ENCODE data around the gene AIRE.
"Not testable (repeated sequence)": the region's sequence is repeated elsewhere in the genome, so short reads cannot be mapped to it uniquely, and the experiment has no call there.

The AIRE gene

DNA sequence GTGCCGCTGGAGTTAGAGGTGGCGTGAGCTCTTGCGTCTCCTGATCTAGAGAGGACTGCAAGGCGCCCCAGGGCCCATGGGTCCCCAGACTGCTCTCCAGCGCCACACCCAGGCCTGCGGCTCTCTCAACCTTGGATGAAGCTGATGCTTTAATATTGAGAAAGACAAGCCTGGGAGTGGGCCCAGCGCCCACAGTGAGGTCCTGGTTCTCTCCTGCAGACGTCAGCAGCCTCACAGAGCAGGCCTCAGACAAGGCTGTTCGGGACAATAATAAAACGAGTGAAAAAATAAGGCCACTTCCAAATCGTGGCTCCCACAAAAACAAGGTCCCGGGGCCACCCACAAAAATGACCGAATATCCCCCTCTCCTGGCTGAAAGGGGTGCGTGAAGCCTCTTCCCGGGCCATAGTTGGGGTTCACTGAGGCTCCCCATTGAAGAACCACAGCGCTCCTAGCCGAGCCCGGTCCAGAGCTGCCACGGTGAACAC lies 18.0 kb upstream of the AIRE start:
- peak; percentile 53 for DNase-seq

DNA sequence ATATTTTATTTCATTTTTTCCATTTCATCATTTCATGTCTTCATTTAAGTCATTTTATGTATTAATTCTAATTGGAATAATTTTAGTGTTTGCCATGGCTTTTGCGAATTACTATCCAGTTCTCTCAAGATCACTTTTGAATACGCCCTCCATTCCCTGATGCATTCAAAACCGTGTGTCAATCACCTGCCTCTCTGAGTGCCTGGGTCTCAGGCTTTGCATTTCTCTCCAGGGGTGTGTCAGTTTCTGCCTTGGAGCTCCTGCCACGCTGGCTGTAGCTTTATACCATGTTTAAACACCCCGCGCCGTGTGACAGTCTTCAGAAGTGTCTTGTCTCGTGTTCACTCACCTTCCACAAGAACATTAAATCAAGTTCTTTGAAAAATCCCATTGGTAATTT lies 16.6 kb upstream of the AIRE start:
- DNase-seq, result no peak

DNA sequence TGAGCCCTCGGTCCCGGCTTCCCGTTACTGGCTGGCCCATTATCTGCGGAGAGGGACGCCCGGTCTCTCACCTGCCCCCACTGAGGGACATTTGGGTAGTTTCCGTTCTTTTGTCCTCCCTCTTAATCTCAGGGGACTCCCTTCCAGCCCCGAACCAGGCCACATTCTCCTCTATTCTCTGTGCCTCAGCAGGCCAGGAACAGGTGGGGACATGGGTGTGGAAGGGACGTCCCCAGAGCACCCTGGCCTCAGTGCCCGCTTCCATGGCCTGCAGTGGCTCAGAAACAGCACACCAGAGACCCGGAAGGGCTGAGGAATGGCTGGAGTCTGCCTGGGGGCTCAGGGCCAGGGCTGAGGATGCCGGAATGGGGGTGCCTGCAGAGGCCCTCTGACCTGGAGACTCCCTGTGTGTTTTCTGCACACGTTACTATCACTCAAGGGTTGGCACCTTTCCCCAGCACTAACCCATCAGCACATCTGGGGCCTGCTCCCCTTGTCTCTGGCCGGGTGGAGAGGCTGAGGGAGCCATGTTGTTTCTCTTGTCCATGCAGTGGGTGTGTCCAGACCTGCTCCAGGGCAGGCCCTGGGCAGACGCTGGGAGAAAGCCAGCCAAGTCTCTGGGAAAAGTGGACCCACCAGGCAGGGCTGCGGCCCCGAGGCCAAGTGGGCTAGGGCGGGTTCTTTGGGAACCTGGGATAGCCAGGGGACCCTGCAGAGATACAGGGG lies 14.0 kb upstream of the AIRE start:
- no peak for DNase-seq

DNA sequence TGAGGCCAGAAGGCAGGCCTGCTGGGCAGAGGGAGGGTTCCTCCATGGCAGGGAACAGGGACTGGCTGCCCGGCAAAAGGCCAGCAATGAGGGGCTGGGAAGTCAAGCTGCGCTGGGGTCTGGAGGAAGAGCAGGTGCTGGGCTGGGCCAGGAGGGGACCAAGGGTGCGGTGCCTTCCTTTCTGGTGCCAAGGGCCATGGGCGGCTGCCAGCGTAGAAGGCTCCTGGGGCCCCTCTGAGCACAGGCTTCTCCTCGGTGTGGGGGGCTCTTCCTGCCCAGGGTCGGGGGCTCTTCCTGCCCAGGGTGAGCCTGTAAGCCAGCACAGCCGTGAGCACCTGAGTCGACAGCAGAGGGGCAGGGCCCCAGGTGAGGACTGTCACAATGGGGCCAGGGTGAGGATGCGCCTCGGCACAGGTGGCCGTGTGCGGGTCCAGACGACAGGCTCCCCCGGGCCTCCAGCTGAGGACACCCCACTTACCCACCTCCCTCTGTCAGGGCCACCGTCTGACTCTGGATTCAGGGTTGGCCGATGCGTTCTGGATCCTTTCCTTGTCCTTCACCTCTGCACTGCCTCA lies 13.3 kb upstream of the AIRE start:
- no peak for DNase-seq

DNA sequence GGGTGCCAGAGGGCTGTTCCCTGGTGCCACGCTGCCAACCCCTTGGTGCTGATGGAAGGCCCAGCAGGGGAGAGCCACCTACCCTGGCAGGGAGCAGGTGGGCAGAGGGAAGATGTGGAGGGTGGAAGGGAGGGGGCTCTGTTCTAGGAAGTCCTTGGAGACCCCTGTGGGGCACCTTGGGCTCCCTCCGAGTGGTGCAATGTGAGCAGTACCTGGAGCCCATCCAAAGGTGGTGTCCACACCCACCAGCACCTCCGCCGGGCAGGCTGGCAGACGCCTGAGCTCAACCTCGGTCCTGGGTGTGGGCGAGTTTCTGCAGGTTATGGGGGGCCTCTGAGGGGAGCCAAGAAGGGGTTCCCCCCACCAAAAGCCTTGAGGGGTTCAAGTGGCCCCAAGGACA lies 12.6 kb upstream of the AIRE start:
- DNase-seq, result no peak

DNA sequence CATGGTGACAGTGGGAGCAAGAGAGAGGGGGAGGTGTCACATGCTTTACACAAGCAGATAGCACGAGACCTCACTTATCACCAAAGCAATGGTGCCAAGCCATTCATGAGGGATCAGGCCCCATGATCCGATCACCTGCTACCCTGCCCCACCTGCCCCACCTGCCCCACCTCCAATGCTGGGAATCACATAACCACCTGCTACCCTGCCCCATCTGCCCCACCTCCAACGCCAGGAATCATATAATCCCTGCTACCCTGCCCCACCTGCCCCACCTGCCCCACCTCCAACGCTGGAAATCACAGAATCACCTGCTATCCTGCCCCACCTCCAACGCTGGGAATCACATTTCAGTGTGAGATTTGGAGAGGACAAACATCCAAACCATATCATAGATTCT lies 10.6 kb upstream of the AIRE start:
- no peak for DNase-seq

DNA sequence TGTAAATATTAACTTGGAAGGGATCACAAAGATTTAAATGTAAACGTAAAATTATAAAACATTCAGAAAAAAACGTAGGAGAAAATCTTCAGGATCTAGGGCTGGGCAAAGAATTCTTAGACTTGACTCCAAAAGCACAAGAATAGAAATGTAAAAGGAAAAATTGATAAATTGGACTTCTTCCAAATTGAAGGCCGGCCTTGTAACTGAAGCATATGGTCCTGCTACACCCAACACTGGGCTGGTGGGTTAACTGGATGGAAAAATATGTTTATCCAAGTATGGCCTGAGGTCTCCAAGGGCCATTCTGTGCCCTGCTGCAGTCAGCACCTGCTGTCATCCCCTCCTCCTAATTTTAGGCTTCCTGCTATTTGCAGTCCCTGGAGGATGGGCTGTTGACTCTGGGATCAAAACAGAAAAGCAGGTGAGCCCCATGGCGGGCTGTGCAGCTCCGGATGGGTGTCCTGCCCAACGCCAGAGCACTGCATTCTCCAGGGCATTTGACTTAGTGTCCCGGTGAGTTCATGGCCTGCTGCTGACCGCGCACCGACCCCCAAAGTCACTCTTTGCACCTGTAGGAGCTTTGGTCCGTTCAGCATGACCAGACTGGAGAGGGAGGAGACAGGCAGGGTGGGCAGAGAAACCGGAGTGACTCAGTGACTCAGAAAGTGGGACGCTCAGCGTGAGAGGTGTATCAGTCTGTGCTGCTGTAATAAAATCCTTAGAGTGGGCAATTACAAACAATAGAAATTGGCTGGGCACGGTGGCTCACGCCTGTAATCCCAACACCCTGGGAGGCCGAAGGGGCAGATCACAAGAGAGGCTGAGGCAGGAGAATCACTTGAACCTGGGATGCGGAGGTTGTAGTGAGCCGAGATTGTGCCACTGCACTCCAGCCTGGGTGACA lies 6.1 kb upstream of the AIRE start:
- no peak for DNase-seq

DNA sequence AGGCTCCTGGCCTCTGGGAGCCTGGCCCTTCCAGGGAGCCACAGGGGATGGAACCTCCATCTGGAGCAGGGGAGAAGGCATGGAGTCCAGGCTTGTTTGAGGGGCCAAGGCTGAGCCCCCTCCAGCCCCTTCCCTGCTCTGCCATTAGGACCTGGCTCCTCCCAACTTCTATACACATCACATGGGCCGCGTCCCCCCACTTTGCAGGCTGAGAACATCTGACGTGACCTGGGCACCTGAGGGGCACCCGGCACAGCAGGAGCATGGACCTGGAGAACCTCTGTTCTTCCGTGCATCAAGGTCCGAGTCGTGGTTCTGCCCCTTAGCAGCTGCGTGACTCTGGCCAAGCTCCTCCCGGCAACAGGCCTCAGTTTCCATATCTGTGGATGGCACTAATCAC lies 3.9 kb upstream of the AIRE start:
- no peak for DNase-seq

DNA sequence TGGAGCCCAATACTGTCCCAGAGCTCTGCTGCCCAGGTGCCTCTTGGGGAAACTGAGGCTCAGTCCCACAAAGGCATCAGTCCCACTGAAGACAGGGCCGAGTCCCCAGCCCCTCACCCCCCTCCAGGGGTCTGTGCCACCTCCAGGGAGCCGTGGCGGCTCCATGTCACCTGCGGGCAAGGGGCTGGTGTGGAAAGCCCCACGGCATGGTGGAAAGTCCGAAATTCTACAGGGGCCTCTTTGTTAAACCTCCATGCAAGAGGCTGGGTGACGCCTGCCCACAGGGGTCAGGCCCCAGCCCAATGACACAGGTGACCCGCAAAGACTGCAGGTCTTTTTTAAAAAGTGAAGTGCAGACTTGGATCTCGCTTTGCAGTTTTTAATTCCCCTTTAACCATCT lies 3.3 kb upstream of the AIRE start:
- no peak for DNase-seq

DNA sequence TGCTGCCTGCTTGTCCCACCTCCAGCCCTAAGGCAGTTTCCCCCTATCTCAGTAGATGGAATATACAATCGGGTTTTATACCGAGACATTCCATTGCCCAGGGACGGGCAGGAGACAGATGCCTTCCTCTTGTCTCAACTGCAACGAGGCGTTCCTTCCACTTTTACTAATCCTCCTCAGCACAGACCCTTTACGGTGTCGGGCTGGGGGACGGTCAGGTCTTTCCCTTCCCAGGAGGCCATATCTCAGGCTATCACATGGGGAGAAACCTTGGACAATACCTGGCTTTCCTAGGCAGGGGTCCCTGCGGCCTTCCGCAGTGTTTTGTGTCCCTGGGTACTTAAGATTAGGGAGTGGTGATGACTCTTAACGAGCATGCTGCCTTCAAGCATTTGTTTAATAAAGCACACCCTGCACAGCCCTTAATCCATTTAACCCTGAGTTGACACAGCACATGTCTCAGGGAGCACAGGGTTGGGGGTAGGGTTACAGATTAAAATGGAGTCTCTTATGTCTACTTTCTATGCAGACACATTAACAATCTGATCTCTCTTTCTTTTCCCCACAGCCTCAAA lies 2.4 kb upstream of the AIRE start:
- not testable (repeated sequence) for DNase-seq

DNA sequence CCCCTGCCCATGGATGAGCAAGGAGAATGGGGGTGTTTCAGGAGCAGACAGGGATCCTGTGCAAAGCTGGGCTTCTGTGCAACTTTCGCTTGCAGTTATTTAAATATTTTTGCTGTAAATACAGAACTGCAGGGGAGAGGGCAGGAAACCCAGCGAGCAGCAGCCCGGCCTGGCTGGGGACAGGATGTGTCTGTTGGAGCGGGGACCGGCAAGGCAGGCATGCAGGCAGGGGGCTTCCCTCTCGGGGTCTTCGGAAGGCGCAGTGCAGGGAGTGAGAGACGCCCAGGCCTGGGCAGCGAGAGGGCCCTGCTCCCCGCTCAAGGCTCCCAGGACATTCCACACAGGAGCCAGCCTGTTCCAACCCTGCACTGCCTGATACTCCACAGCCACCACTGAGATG lies 1.7 kb upstream of the AIRE start:
- DNase-seq, result no peak

DNA sequence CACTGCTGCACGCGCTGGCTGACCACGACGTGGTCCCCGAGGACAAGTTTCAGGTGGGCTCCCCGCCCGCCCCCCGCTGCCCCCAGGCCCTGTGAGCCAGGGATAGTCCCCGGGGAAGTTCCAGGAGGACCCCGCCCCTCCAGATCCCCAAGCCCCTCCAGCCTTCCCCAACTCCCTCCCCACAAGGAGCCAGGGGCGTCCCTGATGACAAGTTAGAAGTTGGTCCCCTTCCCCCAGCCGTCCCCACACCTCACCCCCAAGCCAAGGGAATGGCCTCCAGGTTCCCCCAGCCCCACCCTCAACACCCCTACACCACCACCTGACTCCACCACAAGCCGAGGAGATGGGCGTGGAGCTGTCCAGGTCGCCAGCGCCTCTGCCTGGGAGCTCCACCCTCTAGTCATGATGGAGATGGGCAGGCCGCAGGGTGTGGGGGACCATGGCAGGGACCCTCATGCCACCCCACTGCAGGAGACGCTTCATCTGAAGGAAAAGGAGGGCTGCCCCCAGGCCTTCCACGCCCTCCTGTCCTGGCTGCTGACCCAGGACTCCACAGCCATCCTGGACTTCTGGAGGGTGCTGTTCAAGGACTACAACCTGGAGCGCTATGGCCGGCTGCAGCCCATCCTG lies 525 bp downstream of the AIRE start:
- no peak for DNase-seq

DNA sequence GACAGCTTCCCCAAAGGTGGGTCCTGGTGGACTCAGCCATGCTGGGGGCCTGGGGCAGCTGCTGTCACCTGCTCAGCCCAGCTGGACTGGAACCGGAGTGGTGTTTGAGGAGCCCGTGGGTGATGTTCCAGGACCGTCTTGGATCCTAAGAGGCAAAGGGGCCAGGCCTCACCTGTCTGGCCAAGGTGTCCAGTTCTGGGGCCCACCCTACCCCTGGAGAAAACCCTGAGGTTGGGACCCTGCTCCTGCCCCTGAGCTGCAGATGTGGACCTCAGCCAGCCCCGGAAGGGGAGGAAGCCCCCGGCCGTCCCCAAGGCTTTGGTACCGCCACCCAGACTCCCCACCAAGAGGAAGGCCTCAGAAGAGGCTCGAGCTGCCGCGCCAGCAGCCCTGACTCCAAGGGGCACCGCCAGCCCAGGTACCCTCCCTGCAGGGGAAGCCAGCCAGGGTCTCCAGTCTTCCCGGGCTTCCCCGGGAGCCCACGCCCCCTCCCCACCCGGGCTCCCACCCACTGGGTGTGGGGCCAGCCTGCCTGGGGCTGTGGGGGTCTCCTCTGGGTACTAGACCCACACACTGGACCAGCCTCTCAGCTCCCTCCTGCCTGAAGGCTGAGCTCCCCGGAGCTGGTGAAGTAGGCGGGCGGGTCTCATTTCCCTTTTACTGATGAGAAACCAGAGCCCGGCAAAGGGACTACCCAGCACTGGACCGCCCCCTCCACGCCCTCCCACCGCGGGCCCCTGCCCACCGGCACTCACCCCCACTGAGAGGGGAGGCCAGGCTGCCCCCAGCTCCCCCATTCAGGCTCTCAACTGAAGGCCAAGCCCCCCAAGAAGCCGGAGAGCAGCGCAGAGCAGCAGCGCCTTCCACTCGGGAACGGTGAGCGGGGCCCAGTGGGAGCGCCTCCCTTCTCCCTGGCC lies 1.3 kb downstream of the AIRE start:
- no peak for DNase-seq

DNA sequence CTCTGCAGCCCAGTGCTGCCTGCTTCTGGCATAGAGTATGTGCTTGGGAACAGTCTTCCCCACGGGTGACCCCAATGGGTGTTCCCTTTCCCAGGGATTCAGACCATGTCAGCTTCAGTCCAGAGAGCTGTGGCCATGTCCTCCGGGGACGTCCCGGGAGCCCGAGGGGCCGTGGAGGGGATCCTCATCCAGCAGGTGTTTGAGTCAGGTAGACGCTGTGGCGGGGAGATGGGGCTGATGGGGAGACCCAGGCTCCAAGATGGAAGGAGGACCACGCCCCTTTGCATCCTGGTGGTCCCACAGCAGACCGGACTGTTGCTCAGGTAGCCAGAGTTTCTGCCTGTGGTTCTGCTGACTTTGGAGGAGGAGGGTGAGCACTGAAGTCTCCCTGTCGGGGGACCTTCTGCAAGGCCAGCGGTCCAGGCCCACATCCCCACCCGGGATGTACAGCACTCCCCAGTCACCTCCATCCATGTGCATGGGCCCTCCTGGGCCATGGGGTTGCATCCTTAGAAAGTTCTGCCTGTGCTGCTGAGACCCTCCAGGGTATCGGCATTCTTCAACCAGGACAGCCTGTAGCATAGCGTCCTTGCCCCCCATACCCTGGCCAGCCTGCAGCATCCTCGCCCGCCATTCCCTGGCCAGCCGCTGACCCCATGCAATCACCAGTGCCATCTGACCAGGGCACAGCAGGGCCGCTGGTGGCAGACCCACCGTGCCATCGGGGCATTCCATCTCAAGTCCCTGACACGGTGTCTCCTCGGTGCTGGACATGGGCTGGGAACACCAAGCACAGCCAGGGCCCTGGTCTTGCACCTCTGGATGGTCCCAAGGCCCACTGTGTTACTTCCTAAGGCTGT lies 2.8 kb downstream of the AIRE start:
- DNase-seq, result no peak

DNA sequence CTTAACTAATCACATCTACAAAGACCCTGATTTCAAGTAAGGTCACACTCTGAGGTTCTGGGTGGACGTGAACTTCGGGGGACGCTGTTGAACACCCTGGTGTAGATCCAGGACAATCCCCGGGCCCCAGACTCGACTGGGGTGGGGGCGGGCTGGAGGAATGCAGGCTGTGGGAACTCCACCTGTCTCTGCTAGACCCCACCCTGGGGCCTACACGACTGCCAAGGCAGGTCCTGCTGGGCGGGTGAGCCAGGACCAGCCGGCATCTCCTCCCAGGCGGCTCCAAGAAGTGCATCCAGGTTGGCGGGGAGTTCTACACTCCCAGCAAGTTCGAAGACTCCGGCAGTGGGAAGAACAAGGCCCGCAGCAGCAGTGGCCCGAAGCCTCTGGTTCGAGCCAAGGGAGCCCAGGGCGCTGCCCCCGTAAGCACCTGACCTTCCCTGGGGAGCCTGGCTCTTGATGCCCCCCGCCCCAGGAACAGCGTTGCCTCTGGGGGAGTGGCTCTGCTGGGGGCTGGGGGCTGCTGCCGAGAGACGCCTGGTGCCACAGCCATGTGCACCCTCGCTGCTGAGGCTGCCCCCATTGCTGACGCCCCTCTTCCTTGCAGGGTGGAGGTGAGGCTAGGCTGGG lies 3.8 kb downstream of the AIRE start:
- no peak for DNase-seq

DNA sequence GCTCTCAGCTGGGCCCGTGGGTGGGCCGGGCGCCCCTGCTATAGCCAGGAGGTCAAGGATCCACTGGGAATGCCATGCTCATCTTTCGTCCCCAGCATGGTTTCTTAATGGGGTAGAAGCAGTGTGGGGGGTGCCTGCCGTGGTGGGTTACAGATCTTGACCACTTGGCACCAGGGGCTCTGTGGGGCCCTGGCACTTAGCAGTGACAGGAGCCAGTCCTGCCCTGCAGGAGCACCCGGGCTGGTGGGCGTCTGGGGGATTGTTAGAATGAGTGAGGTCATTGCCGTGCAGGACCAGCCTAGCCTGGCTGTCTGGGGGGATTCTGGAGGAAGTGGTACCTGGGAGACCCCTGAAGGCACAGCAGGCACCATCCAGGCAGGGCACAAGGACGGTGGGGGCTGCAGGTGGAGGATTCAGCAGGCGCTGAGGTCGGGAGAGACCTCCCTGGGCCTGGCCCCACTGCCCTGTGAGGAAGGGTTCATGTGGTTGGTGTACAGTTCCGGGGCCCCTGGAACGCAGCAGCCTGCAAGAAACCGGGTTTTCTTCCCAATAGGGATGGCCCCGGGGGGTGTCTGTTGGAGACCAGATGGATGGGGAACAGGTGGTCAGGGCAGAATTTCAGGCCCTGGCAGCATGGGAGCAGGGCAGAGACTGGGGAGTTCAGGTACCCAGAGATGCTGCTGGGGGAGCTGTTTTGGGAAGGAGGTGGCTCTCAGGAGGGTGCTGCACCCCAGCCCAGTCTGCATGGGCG lies 4.8 kb downstream of the AIRE start:
- DNase-seq, result no peak

DNA sequence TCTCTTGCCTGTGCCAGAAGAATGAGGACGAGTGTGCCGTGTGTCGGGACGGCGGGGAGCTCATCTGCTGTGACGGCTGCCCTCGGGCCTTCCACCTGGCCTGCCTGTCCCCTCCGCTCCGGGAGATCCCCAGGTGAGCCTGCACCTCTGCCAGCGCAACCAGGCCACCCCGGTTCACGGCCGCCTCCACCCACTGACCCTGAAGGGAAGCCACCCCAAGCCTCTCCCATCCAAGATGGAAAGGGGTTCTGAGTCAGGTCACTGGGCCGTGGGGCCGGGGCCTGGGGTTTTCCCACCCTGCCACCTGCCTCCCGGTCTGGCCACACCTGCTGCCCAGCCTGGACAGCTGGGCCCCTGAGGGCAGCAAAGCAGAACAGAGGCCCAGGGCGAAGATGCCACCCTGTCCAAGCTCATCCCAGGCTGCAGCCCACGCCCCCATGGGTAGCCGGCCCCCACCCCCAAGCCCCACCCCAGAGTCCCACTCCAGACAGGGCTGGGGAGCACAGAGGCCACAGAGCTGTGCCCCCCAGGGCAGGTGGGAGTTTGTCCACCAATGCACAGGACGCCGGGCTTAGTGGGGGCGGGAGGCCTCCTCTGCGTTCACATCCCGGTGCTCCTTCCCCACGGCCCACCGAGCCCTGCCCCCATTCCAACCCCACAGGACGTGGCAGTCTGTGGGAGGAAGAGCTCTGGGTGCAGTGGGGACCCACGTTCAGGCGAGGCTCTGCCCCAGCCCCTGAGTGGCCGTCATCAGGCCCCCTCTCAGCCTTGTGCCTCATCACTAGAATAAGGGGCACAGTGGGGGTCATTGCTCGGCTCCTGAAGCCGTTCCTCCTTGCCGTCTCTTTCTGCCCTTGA lies 5.6 kb downstream of the AIRE start:
- DNase-seq, result no peak

Data from CD4-positive, alpha-beta T cell treated with Interleukin-17A for 4 hours (primary cell).